ENCODE measurements around the gene PRELID3B. TPM values are rescaled to one million over a fixed set of nuclear protein-coding genes. Genes with fewer than 3 reads are reported as not detected.

Gene PRELID3B
- total and polyA plus RNA-seq, 4 donors = 19.5 to 44.2 (median 28.5) TPM

GRCh38 chr20:59033616-59034165 lies 8.9 kb downstream of the PRELID3B start:
- H3K9me3 ChIP-seq (ENCODE audit: control insufficient read depth, low read length) = no peaks in the 10 kb centered on the region
- WGBS, 2 donors = 90 to 92% methylated on average over 2 of the region's 2 CpGs
- no peak for ATAC-seq (ENCODE audit: low FRiP score)
- no peak overlapping the region for H3K4me3 ChIP-seq (ENCODE audit: low read length in 2 of 2)
- no peaks in the 10 kb centered on the region for H3K27me3 ChIP-seq (ENCODE audit: control insufficient read depth in 1 of 2, insufficient read depth in 2 of 2, low read length in 1 of 2)
- no peak for DNase-seq
- peaks cover 0 to 5% of the 10 kb centered on the region in 2 donors for H3K4me1 ChIP-seq (ENCODE audit: control insufficient read depth in 1 of 2, insufficient read depth in 2 of 2, low read length in 2 of 2)
- intact Hi-C loops (cut with DNase I) = loop anchor here (5.0 kb wide), 2 partner anchors 36 to 141 kb away; no protein-coding TSS in a partner anchor
- H3K27ac ChIP-seq (ENCODE audit: low read depth in 1 of 2, low read length in 2 of 2) = no peak overlapping the region
- H3K36me3 ChIP-seq (ENCODE audit: control insufficient read depth in 1 of 2, insufficient read depth in 2 of 2, low read length in 1 of 2) = peaks cover 8% of the 10 kb centered on the region in 2 donors

- H3K9me3 ChIP-seq (ENCODE audit: control insufficient read depth, low read length) = no peaks in the 10 kb centered on the region
- no peak overlapping the region for H3K27ac ChIP-seq (ENCODE audit: low read depth in 1 of 2, low read length in 2 of 2)
- intact Hi-C loops (cut with DNase I) = loop anchor here (5.0 kb wide), 2 partner anchors 36 to 141 kb away; no protein-coding TSS in a partner anchor
- ATAC-seq (ENCODE audit: low FRiP score) (no peak), DNase-seq (no peak)
- WGBS, 2 donors = 98% methylated on average over 1 of the region's 1 CpG
- H3K36me3 ChIP-seq (ENCODE audit: control insufficient read depth in 1 of 2, insufficient read depth in 2 of 2, low read length in 1 of 2) = peaks cover 8% of the 10 kb centered on the region in 2 donors
- H3K4me3 ChIP-seq (ENCODE audit: low read length in 2 of 2) = no peak overlapping the region
- H3K4me1 ChIP-seq (ENCODE audit: control insufficient read depth in 1 of 2, insufficient read depth in 2 of 2, low read length in 2 of 2) = peaks cover 0 to 5% of the 10 kb centered on the region in 2 donors
- H3K27me3 ChIP-seq (ENCODE audit: control insufficient read depth in 1 of 2, insufficient read depth in 2 of 2, low read length in 1 of 2) = no peaks in the 10 kb centered on the region
These were observed 9.5 kb downstream of the PRELID3B start for GRCh38 chr20:59033093-59033492.

GRCh38 chr20:59032713-59033059 lies 9.9 kb downstream of the PRELID3B start:
- peaks cover 8% of the 10 kb centered on the region in 2 donors for H3K36me3 ChIP-seq (ENCODE audit: control insufficient read depth in 1 of 2, insufficient read depth in 2 of 2, low read length in 1 of 2)
- peak; percentile 2 for ATAC-seq (ENCODE audit: low FRiP score)
- 1% methylated on average over 13 of the region's 13 CpGs for WGBS, 2 donors

GRCh38 chr20:59032023-59032712 lies 10.4 kb downstream of the PRELID3B start, which contains the start of gene ATP5F1E:
Gene ATP5F1E, minus strand, starts transcription at chr20:59032335. Its CDS starts 84 bp downstream, at chr20:59032251.
- intact Hi-C loops (cut with DNase I) = loop anchor here (5.0 kb wide), 2 partner anchors 35 to 140 kb away; no protein-coding TSS in a partner anchor
- peaks cover 0 to 5% of the 10 kb centered on the region in 2 donors for H3K4me1 ChIP-seq (ENCODE audit: control insufficient read depth in 1 of 2, insufficient read depth in 2 of 2, low read length in 2 of 2)
- DNase-seq (peak; percentile 98), ATAC-seq (ENCODE audit: low FRiP score) (peak; percentile 100)
- no peaks in the 10 kb centered on the region for H3K9me3 ChIP-seq (ENCODE audit: control insufficient read depth, low read length)
- H3K27me3 ChIP-seq (ENCODE audit: control insufficient read depth in 1 of 2, insufficient read depth in 2 of 2, low read length in 1 of 2) = no peaks in the 10 kb centered on the region
- peaks cover 6 to 8% of the 10 kb centered on the region in 2 donors for H3K36me3 ChIP-seq (ENCODE audit: control insufficient read depth in 1 of 2, insufficient read depth in 2 of 2, low read length in 1 of 2)
- peak within 1 kb of the TSS; percentile 24 to 71 for H3K27ac ChIP-seq (ENCODE audit: low read depth in 1 of 2, low read length in 2 of 2)
- H3K4me3 ChIP-seq (ENCODE audit: low read length in 2 of 2) = peak within 1 kb of the TSS; percentile 52 to 78
- WGBS, 2 donors = 0% methylated on average over 86 of the region's 86 CpGs

More at GRCh38 chr20:59032713-59033059, 9.9 kb downstream of the PRELID3B start:
- H3K27ac ChIP-seq (ENCODE audit: low read depth in 1 of 2, low read length in 2 of 2) = peak overlapping the region; percentile 24 to 71
- H3K4me1 ChIP-seq (ENCODE audit: control insufficient read depth in 1 of 2, insufficient read depth in 2 of 2, low read length in 2 of 2) = peaks cover 0 to 5% of the 10 kb centered on the region in 2 donors
- intact Hi-C loops (cut with DNase I) = loop anchor here (5.0 kb wide), 2 partner anchors 35 to 140 kb away; no protein-coding TSS in a partner anchor
- DNase-seq = no peak
- peak overlapping the region; percentile 52 to 63 for H3K4me3 ChIP-seq (ENCODE audit: low read length in 2 of 2)
- H3K27me3 ChIP-seq (ENCODE audit: control insufficient read depth in 1 of 2, insufficient read depth in 2 of 2, low read length in 1 of 2) = no peaks in the 10 kb centered on the region
- H3K9me3 ChIP-seq (ENCODE audit: control insufficient read depth, low read length) = no peaks in the 10 kb centered on the region

GRCh38 chr20:59031564-59032022 lies 11.0 kb downstream of the PRELID3B start:
- H3K4me1 ChIP-seq (ENCODE audit: control insufficient read depth in 1 of 2, insufficient read depth in 2 of 2, low read length in 2 of 2) = peaks cover 0 to 5% of the 10 kb centered on the region in 2 donors
- 19 to 21% methylated on average over 13 of the region's 13 CpGs for WGBS, 2 donors
- H3K27me3 ChIP-seq (ENCODE audit: control insufficient read depth in 1 of 2, insufficient read depth in 2 of 2, low read length in 1 of 2) = no peaks in the 10 kb centered on the region
- intact Hi-C loops (cut with DNase I) = loop anchor here (5.0 kb wide), 2 partner anchors 34 to 139 kb away; no protein-coding TSS in a partner anchor
- no peaks in the 10 kb centered on the region for H3K9me3 ChIP-seq (ENCODE audit: control insufficient read depth, low read length)
- DNase-seq (no peak), ATAC-seq (ENCODE audit: low FRiP score) (no peak)
- H3K27ac ChIP-seq (ENCODE audit: low read depth in 1 of 2, low read length in 2 of 2) = peak overlapping the region in 1 of 2 donors; percentile 38
- H3K36me3 ChIP-seq (ENCODE audit: control insufficient read depth in 1 of 2, insufficient read depth in 2 of 2, low read length in 1 of 2) = peaks cover 6% of the 10 kb centered on the region in 2 donors
- peak overlapping the region; percentile 46 to 78 for H3K4me3 ChIP-seq (ENCODE audit: low read length in 2 of 2)

DNA sequence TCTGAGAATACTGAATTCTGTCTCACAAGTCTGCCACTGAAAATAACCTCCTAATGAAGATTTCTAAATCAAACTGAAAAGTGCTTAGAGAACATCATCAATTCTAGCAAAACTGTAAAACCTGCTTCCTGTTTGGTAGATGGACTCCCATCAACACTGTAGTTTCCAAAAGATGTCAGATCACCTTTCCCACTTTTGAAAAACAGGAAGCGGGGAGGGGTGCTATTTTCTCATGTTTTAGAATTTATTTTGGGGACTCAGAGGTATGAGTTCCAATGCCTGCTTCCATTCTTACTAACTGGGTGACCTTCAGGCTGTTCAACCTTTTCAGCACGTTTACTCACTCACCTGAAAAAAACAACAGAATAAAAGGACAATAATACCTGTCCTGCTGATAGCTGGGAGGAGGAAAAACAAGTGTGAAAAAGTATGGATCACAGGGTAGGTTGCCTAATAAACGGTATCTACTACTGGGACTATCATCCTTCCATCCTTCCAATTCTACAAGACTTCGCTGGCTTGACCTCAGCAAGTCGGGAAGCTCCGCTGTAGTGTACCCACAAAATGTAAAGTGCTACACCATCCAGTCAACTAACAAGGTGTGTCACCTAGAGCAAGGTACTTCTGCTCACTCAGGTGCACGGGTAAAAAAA lies 11.5 kb downstream of the PRELID3B start:
- intact Hi-C loops (cut with DNase I) = loop anchor here (5.0 kb wide), 2 partner anchors 34 to 139 kb away; no protein-coding TSS in a partner anchor
- Histone ChIP-seq H3K27me3 (ENCODE audit: control insufficient read depth in 1 of 2, insufficient read depth in 2 of 2, low read length in 1 of 2) (no peaks in the 10 kb centered on the region), H3K9me3 (ENCODE audit: control insufficient read depth, low read length) (no peaks in the 10 kb centered on the region), H3K27ac (ENCODE audit: low read depth in 1 of 2, low read length in 2 of 2) (no peak overlapping the region), H3K4me1 (ENCODE audit: control insufficient read depth in 1 of 2, insufficient read depth in 2 of 2, low read length in 2 of 2) (peaks cover 0 to 5% of the 10 kb centered on the region in 2 donors), H3K4me3 (ENCODE audit: low read length in 2 of 2) (peak overlapping the region; percentile 46 to 78), H3K36me3 (ENCODE audit: control insufficient read depth in 1 of 2, insufficient read depth in 2 of 2, low read length in 1 of 2) (peaks cover 3 to 6% of the 10 kb centered on the region in 2 donors)
- ATAC-seq (ENCODE audit: low FRiP score) (no peak), DNase-seq (no peak)
- 74 to 76% methylated on average over 7 of the region's 7 CpGs for WGBS, 2 donors

DNA sequence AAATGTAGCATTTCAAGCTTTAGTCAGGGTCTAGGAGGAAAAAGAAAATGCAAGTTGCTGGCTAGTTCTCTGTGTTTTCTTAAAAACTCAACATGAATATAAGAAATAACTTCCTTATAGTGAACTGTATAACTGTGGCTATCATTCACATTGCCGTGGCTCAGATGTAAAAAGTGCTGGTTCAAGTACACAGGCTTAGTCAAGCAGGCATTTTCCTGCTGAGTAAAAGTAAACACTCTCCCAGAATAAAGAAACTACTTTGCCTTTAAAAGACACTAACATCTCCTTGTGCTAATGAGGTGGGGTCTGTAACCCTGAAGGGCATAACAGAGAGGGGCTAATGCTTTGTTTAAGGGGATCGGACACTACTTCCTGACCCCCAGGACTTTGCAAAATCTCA lies 13.8 kb downstream of the PRELID3B start:
- no peak overlapping the region for H3K27ac ChIP-seq (ENCODE audit: low read depth in 1 of 2, low read length in 2 of 2)
- no peaks in the 10 kb centered on the region for H3K27me3 ChIP-seq (ENCODE audit: control insufficient read depth in 1 of 2, insufficient read depth in 2 of 2, low read length in 1 of 2)
- ATAC-seq (ENCODE audit: low FRiP score) (no peak), DNase-seq (no peak)
- H3K9me3 ChIP-seq (ENCODE audit: control insufficient read depth, low read length) = no peaks in the 10 kb centered on the region
- H3K4me3 ChIP-seq (ENCODE audit: low read length in 2 of 2) = no peak overlapping the region
- peaks cover 0 to 3% of the 10 kb centered on the region in 2 donors for H3K36me3 ChIP-seq (ENCODE audit: control insufficient read depth in 1 of 2, insufficient read depth in 2 of 2, low read length in 1 of 2)
- H3K4me1 ChIP-seq (ENCODE audit: control insufficient read depth in 1 of 2, insufficient read depth in 2 of 2, low read length in 2 of 2) = peaks cover 0 to 5% of the 10 kb centered on the region in 2 donors
- WGBS, 2 donors = 32 to 33% methylated on average over 2 of the region's 2 CpGs
- intact Hi-C loops (cut with DNase I) = no loop called here

DNA sequence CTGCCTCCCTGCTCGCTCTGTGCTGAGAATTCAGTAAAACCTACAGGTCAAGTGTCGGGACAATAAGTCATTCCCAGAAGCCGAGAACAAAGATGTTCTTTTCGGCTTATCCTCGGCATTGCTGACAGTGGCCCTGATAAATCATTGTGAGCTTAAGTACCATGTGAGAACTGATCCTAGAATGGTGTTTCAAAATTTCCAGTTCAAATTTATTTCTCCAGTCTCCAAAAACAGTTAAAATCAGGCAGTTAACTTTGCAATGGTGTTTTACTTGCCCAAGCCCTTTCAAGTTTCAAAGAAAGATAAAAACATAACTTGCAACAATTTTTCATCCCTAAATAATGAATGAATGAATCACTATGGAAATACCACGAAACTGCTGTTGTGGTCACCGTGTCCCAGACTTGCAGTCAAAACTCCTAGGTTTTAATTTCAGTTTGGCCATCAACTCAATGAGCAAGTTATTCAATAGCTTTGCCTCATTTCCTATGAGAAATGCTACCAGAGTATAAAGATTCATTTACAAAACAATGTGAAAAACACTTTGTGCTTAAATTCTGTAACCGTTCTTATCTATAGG lies 14.8 kb downstream of the PRELID3B start:
- 57 to 61% methylated on average over 8 of the region's 8 CpGs for WGBS, 2 donors
- intact Hi-C loops (cut with DNase I) = no loop called here

More for the DNA sequence above, 14.8 kb downstream of the PRELID3B start:
- peaks cover 0 to 5% of the 10 kb centered on the region in 2 donors for H3K4me1 ChIP-seq (ENCODE audit: control insufficient read depth in 1 of 2, insufficient read depth in 2 of 2, low read length in 2 of 2)
- DNase-seq = no peak
- H3K27ac ChIP-seq (ENCODE audit: low read depth in 1 of 2, low read length in 2 of 2) = no peak overlapping the region
- H3K27me3 ChIP-seq (ENCODE audit: control insufficient read depth in 1 of 2, insufficient read depth in 2 of 2, low read length in 1 of 2) = no peaks in the 10 kb centered on the region
- ATAC-seq (ENCODE audit: low FRiP score) = no peak
- no peaks in the 10 kb centered on the region for H3K9me3 ChIP-seq (ENCODE audit: control insufficient read depth, low read length)
- H3K4me3 ChIP-seq (ENCODE audit: low read length in 2 of 2) = no peak overlapping the region
- H3K36me3 ChIP-seq (ENCODE audit: control insufficient read depth in 1 of 2, insufficient read depth in 2 of 2, low read length in 1 of 2) = peaks cover 0 to 5% of the 10 kb centered on the region in 2 donors
